Measurements from ENCODE around the gene WDR70. TPM values are rescaled to one million over a fixed set of nuclear protein-coding genes. Genes with fewer than 3 reads are reported as not detected.

The WDR70 gene
- total RNA-seq, 1 experiment from 2014 or later, result 39.4 TPM

GRCh38 chr5:37722236-37723161 lies 343.4 kb downstream of the WDR70 start:
- DNase-seq (ENCODE audit: low read depth), result peak; percentile 93

- peak; percentile 74 for DNase-seq (ENCODE audit: low read depth)
Measured at GRCh38 chr5:37723162-37723961, 344.2 kb downstream of the WDR70 start.

GRCh38 chr5:37724395-37725125 lies 345.4 kb downstream of the WDR70 start:
- DNase-seq (ENCODE audit: low read depth), result peak; percentile 87

DNA sequence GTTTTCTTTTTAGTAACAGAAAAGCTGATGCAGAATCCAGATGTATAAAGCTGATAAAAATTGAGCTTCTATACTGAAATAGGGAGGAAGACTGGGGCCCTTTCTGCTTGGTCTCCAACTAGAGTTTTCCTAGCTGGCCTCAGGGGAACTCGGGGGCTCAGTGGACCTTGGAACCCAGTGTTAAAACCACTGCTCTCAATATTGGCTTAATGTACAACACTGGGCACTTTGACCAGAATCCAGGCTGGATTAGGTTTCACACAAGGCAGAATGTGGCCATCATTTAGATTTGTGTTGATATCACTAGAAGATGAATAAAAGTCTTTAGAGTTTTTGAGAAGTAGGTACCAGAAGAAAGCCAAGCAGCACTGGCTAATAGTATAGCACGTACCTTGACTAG lies 346.1 kb downstream of the WDR70 start:
- no peak for DNase-seq (ENCODE audit: low read depth)

DNA sequence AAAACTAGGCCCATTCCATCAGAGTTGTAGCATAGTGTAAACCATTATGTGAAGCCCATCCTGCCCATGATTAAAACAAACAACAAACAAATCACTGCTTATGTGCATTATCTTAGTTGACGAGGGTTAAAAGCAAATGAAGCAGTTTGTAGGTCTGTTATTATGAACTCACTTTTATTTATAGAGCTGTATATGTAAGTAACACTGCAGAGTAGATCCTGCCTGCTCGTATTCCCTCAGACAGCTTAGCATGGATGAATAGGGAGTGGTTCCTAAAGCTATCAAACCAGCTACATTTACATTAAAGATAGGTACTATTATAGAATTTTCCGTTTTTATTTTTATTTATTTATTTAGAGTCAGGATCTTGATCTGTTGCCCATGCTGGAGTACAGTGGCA lies 348.1 kb downstream of the WDR70 start:
- DNase-seq (ENCODE audit: low read depth), result no peak

DNA sequence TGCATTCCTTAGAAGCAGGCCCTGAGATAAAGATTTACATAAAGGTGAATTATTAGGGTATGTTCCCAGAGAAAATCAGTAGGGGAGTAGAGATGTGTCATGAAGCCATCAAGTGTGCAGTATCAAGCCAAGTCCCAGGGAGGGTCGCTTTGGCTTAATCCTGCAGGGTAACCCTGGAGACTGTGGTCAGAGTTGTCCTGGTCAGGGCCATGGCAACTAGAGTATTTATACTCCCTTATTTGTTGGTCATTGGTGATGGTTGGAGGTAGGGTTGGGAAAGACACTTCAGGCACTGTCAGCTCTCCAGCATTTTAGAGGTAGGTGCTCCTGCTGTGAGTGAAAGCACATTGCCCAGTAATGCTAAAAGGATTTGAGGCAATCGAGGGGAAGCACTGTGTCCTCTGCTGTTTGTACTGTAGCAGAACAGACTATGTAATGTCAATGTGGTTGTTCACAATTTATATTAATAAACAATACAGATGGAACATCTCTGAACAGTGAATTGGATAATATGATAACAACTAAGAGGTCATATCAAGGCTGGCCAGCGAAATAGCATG lies 351.9 kb downstream of the WDR70 start:
- DNase-seq (ENCODE audit: low read depth), result no peak

DNA sequence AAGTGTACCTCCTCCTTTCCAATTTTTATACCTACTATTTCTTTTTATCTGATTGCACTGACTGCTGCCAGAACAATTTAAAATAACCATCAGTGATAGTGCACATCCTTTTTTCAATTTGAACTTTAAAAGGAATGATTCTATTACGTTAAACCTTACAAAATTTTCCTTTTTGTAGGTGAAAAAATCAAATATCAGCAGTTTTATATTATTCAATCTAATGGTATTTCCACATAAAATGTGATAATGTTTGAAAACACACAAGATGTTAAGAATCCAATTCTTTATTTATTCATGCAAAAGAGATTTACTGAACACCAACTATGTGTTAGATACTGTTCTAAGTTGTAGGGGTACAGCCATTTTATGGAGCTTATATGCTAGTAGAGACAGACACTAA lies 355.0 kb downstream of the WDR70 start:
- no peak for DNase-seq (ENCODE audit: low read depth)

DNA sequence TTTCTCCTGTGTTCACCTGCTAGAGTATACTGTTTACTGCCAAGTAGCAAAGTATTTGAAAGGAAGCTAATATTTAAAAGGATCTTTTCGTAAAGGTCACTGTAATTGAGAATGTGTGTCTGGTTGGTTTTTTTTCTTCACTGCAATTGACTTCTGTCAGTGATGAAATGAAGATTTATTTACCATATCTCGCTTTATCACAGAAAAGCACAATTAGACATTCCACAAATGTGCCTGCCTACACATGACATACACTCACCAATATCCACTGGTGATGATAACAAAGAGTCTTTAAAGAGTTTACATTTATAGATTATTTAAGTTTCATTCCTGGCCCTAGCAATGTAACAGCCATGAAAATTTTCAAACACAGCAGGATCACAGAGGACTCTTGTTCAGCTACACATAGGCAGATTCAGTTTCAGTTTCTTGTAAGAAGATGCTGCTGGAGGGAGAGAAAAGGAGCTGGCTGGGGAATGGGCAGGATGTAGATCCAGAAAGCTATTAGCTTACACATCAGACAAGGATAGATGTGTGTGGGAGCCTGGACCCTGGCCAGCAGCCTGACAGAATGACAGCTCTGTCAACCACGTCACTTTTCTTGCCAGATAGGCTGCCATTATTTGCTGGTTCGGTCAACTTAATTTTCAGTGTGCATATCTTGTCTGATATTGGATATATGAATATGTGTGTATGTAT lies 356.7 kb downstream of the WDR70 start:
- DNase-seq (ENCODE audit: low read depth), result peak; percentile 57

DNA sequence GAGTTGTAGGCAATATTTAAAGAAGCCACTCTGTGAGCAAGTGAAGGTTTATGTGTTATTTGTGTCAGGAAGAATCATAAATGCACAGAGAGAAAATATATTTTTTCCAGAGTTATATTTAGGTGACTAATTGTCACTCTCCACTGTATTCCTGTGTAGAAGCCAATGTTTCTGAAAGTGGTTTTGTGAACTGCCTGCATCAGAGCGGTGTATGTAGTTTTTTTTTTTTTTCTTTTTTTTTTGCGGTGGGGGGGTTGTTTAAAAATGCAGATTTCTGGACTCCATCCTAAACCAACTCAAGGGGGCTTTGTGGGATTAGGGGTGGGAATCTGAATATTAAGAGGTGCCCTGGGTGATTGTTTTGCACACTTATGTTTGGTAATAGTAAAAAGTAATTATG lies 357.3 kb downstream of the WDR70 start:
- DNase-seq (ENCODE audit: low read depth), result no peak

- DNase-seq (ENCODE audit: low read depth), result no peak
Measured at GRCh38 chr5:37737326-37738056, 358.4 kb downstream of the WDR70 start.

- DNase-seq (ENCODE audit: low read depth), result peak; percentile 86
Measured at GRCh38 chr5:37738057-37738691, 359.1 kb downstream of the WDR70 start.

GRCh38 chr5:37738865-37739488 lies 359.9 kb downstream of the WDR70 start:
- DNase-seq (ENCODE audit: low read depth), result no peak

- DNase-seq (ENCODE audit: low read depth), result no peak
Measured at GRCh38 chr5:37739817-37740261, 360.7 kb downstream of the WDR70 start.

DNA sequence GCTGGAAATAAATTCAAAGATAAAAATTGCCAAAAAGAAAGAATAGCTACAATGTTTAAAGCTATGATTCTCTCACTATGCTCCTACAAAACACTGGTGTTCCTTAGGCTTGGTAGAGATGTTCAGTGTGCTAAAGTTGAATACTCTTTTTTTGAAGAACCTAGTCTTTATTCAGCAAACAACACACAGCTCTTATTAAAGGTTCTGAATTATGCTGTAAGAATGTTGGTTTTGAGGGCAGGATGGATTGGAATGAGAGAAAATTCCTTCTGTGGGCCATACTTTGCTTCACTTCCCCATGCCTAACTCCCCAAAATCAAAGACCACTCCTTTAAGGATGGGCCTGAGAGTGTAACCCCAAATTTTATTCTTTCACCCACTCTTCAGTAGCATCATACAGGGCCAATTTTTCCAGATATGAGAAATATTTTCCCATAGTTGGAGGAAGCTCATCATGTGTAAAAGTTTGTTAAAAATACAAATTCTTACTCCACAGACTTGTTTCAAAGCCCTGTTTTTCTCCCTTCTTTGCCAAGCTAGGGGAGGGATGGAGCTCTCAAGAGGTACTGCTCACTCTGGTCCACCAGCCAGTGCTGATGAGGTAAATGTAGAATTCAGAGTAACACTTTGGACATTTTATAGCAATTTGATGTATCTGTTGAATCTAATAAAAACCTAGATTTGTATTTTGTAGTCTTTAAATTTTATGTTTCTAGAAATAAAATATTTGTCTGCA lies 361.4 kb downstream of the WDR70 start:
- DNase-seq (ENCODE audit: low read depth), result no peak

GRCh38 chr5:37742111-37742510 lies 363.0 kb downstream of the WDR70 start:
- DNase-seq (ENCODE audit: low read depth), result no peak

DNA sequence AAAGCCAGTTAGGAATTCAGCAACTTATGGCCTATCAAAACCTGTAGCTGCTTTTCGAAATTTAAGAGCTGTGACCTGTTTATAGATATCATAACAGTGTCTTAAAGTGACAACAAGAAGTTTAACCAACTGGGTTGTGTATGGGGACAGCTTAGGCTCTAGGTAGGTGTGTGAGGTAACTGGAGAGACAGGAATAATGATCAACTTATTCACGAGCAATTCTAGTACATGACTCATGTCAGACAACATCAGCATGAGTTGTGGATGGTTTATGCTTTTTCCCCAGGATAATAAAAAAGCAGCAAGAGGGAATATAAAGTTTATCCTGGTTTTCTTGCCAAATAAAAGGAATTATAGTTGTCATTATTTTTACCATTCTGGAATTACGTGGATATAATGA lies 372.1 kb downstream of the WDR70 start:
- peak; percentile 6 for DNase-seq (ENCODE audit: low read depth)

- DNase-seq (ENCODE audit: low read depth), result no peak
Measured at GRCh38 chr5:37754976-37755375, 375.9 kb downstream of the WDR70 start.

GRCh38 chr5:37755581-37755980 lies 376.5 kb downstream of the WDR70 start:
- DNase-seq (ENCODE audit: low read depth), result no peak

GRCh38 chr5:37756248-37756647 lies 377.1 kb downstream of the WDR70 start:
- DNase-seq (ENCODE audit: low read depth), result no peak
